Right atrium auricular region (tissue), 2 donors: ENCODE measurements around the gene C16orf92. TPM values are rescaled to one million over a fixed set of nuclear protein-coding genes. Genes with fewer than 3 reads are reported as not detected.

Experiments
- DNase-seq: peaks from one replicate; pipeline ENCODE4 v3.0.0-alpha.2; 2019; ENCODE audit warnings: low spot score
- H3K27ac ChIP-seq, 2 donors: fragments of 200-600 bp; sonication (generic); 1 replicate in 1 of 2; 2 replicates in 1 of 2; pipeline ENCODE4 v1.5.1; 2016 to 2019
- H3K27me3 ChIP-seq, 2 donors: fragments of 200-600 bp; sonication (generic); one replicate each; pipeline versions ENCODE4 v1.5.1 to v1.6.0; 2017 to 2019
- H3K36me3 ChIP-seq: fragments of 200-600 bp; sonication (generic); one replicate; pipeline ENCODE4 v1.5.1; 2016
- H3K4me1 ChIP-seq, 2 donors: fragments of 200-600 bp; sonication (generic); one replicate each; pipeline versions ENCODE4 v1.5.1 to v1.6.0; 2017 to 2019
- H3K4me3 ChIP-seq, 2 donors: fragments of 200-600 bp; sonication (generic); 1 replicate in 1 of 2; 2 replicates in 1 of 2; pipeline ENCODE4 v1.5.1; 2017 to 2019; ENCODE audit warnings: mild to moderate bottlenecking in 1 of 2, moderate library complexity in 1 of 2
- H3K9me3 ChIP-seq, 2 donors: fragments of 200-600 bp; sonication (generic); one replicate each; pipeline ENCODE4 v1.5.1; 2019
- CTCF ChIP-seq, 2 donors: fragments of 200-600 bp; sonication (generic); IDR thresholded peaks; one replicate each; pipeline ENCODE4 v1.5.1; 2019; ENCODE audit warnings: antibody characterized with exemption in 2 of 2
- total RNA-seq, 2 donors: library from RNA; depleted of rRNA; stranded (reverse); fragments of >200 nt; gene quantifications; one replicate each; pipeline ENCODE4 v1.1.0, GENCODE V29; 2016

The C16orf92 gene
- total RNA-seq, 2 donors from 2014 or later = not detected

GRCh38 chr16:30006095-30006473 lies 16.9 kb upstream of the C16orf92 start:
- H3K9me3 ChIP-seq = no peaks in the 10 kb centered on the region
- peaks cover 0 to 19% of the 10 kb centered on the region in 2 donors for H3K4me1 ChIP-seq
- no peak overlapping the region for H3K27ac ChIP-seq
- TF ChIP-seq CTCF (IDR thresholded peaks at IDR 0.05) = no peak
- DNase-seq = no peak
- H3K4me3 ChIP-seq = no peak overlapping the region
- H3K36me3 ChIP-seq = no peaks in the 10 kb centered on the region
- peaks cover 13 to 17% of the 10 kb centered on the region in 2 donors for H3K27me3 ChIP-seq

- no peak for DNase-seq
- Histone ChIP-seq H3K27ac (no peak overlapping the region), H3K9me3 (no peaks in the 10 kb centered on the region), H3K4me1 (peaks cover 0 to 26% of the 10 kb centered on the region in 2 donors), H3K27me3 (peaks cover 19 to 24% of the 10 kb centered on the region in 2 donors), H3K36me3 (no peaks in the 10 kb centered on the region), H3K4me3 (no peak overlapping the region)
- TF ChIP-seq CTCF (IDR thresholded peaks at IDR 0.05) = no peak
These were observed 16.2 kb upstream of the C16orf92 start for GRCh38 chr16:30006659-30007377.

GRCh38 chr16:30007378-30007895 lies 15.6 kb upstream of the C16orf92 start:
- TF ChIP-seq CTCF (IDR thresholded peaks at IDR 0.05) = no peak
- DNase-seq = no peak
- H3K27me3 ChIP-seq = peaks cover 23 to 25% of the 10 kb centered on the region in 2 donors

GRCh38 chr16:30009085-30009862 lies 13.7 kb upstream of the C16orf92 start:
- DNase-seq = no peak
- Histone ChIP-seq H3K9me3 (no peaks in the 10 kb centered on the region), H3K27ac (no peak overlapping the region), H3K36me3 (no peaks in the 10 kb centered on the region), H3K4me3 (no peak overlapping the region), H3K4me1 (peaks cover 0 to 31% of the 10 kb centered on the region in 2 donors), H3K27me3 (peaks cover 23 to 25% of the 10 kb centered on the region in 2 donors)
- no peak for TF ChIP-seq CTCF (IDR thresholded peaks at IDR 0.05)

More at GRCh38 chr16:30007378-30007895, 15.6 kb upstream of the C16orf92 start:
- Histone ChIP-seq H3K9me3 (no peaks in the 10 kb centered on the region), H3K4me1 (peaks cover 0 to 31% of the 10 kb centered on the region in 2 donors), H3K36me3 (no peaks in the 10 kb centered on the region), H3K27ac (no peak overlapping the region), H3K4me3 (no peak overlapping the region)

GRCh38 chr16:30009990-30010843 lies 12.8 kb upstream of the C16orf92 start:
- Histone ChIP-seq H3K27me3 (peaks cover 23 to 25% of the 10 kb centered on the region in 2 donors), H3K4me1 (peaks cover 0 to 30% of the 10 kb centered on the region in 2 donors), H3K4me3 (peak overlapping the region; percentile 11 to 47), H3K36me3 (no peaks in the 10 kb centered on the region), H3K27ac (no peak overlapping the region), H3K9me3 (no peaks in the 10 kb centered on the region)
- no peak for TF ChIP-seq CTCF (IDR thresholded peaks at IDR 0.05)
- DNase-seq = no peak
